Liver (tissue), 3 donors: ENCODE measurements around the gene WDR77.

Experiments used
- CTCF ChIP-seq: fragments of 150-350 bp; IDR thresholded peaks from 2 replicates; pipeline ENCODE4 v1.5.1; 2017; ENCODE audit warnings: improper control_type of control experiment, low read depth, low read length; ENCODE audit not compliant: missing input control
- FOXA1 ChIP-seq: IDR thresholded peaks from 2 replicates; pipeline ENCODE4 v1.6.1; 2016; ENCODE audit warnings: antibody characterized with exemption
- GABPA ChIP-seq, 2 donors: IDR thresholded peaks in 1 of 2; conservative IDR thresholded peaks in 1 of 2; 2 replicates each; pipeline ENCODE4 v1.6.1; 2016; ENCODE audit warnings: antibody characterized with exemption in 2 of 2, mild to moderate bottlenecking in 1 of 2, moderate library complexity in 1 of 2
- MAX ChIP-seq: IDR thresholded peaks from 2 replicates; pipeline ENCODE4 v1.6.1; 2016; ENCODE audit warnings: antibody characterized with exemption
- donor health status: healthy.
- donor health status: healthy.

GRCh38 chr1:111419037-111419436, 30.0 kb downstream of the WDR77 start:
- no peak for TF ChIP-seq CTCF
- no peak for TF ChIP-seq GABPA (IDR thresholded peaks at IDR 0.05 in 1 of 2, conservative IDR thresholded peaks at IDR 0.05 in 1 of 2)
- TF ChIP-seq MAX: no peak
- TF ChIP-seq FOXA1: no peak
